Right renal cortex interstitium (tissue), 3 donors: ENCODE measurements around the gene FGF9. TPM values are rescaled to one million over a fixed set of nuclear protein-coding genes. Genes with fewer than 3 reads are reported as not detected.

Experiments used
- DNase-seq, 3 donors: peaks; one replicate each; pipeline ENCODE4 v3.0.0-alpha.2; 2013; ENCODE audit warnings: low read depth in 3 of 3, low spot score in 2 of 3
- polyA plus RNA-seq, 3 donors: library from polyadenylated mRNA; unstranded; fragments of 120-200 nt; gene quantifications; one replicate each; pipeline ENCODE4 v1.2.1, GENCODE V29; 2013; ENCODE audit not compliant: insufficient read length in 3 of 3

The FGF9 gene
- polyA plus RNA-seq, 3 donors = 13.9 to 16.5 (median 16.3) TPM

DNA sequence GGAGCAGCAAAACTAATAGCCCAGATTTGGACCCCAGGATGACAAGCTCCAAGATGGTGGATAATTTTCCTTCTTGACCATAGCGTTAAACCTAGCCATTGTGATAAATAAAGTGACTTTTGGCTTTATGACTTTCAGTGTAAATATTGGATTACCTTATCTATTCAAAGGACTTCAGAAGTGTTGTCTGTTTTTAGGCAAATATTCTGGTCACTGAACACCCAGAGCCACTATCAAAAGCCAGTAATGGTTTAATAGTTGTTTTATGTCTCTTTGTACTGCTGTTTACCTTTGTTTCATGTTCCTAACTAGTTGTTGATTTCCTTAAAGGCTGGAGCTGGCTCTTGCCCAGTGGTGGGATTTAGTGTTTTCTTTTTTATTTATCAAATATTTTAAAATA, 81.6 kb downstream of the FGF9 start:
- DNase-seq = no peak

DNA sequence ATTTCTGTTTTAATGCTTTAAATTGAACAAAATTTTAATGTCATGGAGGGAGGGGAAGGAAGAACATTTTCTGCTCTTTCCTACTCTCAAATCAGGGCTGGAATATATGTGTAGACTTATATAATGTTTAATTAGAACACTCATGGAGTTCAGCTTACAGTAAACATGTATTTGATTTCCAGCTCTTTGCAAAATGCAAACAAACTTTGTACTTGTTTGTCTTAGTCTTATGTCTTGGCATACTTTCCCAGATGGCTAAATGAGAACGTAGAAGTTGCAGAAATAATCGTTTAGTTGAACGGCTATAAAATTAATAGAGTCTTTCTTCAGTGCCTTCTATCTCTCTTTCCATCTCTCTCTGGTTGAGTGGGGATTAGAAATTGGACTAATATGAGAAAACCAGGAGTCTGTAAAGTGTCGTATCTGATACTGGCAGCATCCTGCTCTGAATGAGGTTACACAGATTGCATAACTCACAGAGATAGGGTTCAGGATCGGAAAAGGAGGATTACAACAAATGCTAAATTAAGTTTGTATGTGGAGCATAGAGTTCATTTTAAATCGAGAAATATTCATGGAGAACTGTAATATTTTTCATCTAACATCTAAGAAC, 82.3 kb downstream of the FGF9 start:
- no peak for DNase-seq

Other genes with a start within 250 kb of the FGF9 start
- gene ZDHHC20, start 211.8 kb upstream of the FGF9 start, polyA plus RNA-seq = 10 to 100 TPM; 78.1 to 87.4 (median 83.4) TPM
- gene MICU2, start 66.9 kb upstream of the FGF9 start, polyA plus RNA-seq = 100 to 1,000 TPM; 106 to 113 (median 113) TPM